Fibroblast of lung (primary cell): Measurements from ENCODE around the gene CLIP1. TPM values are rescaled to one million over a fixed set of nuclear protein-coding genes. Genes with fewer than 3 reads are reported as not detected.

Experiments used
- DNase-seq, 2 donors: peaks; one replicate each; pipeline versions ENCODE4 v3.0.0 to v3.0.0-alpha.2; 2010; ENCODE audit warnings: low read depth in 2 of 2
- H2AFZ ChIP-seq: 2 replicates; pipeline ENCODE4 v1.5.1; 2012; ENCODE audit warnings: low read length, control low read depth, inconsistent platforms
- H3K27ac ChIP-seq: 2 replicates; pipeline ENCODE4 v1.5.1; 2011; ENCODE audit warnings: low read length, control low read depth; ENCODE audit not compliant: insufficient read depth
- H3K27me3 ChIP-seq: 2 replicates; pipeline ENCODE4 v1.5.1; 2011; ENCODE audit warnings: mild to moderate bottlenecking, low read length; ENCODE audit not compliant: control insufficient read depth, insufficient read depth
- H3K36me3 ChIP-seq: 2 replicates; pipeline ENCODE4 v1.5.1; 2011; ENCODE audit warnings: low read length; ENCODE audit not compliant: control insufficient read depth, insufficient read depth
- H3K4me1 ChIP-seq: 2 replicates; pipeline ENCODE4 v1.5.1; 2011; ENCODE audit warnings: low read length; ENCODE audit not compliant: control insufficient read depth, insufficient read depth; ENCODE audit errors: extremely low read depth
- H3K4me2 ChIP-seq: 2 replicates; pipeline ENCODE4 v1.5.1; 2011; ENCODE audit warnings: low read length, control low read depth; ENCODE audit not compliant: insufficient read depth; ENCODE audit errors: extremely low read depth
- H3K4me3 ChIP-seq, 4 experiments: fragments of 200-600 bp in 1 of 4; sonication (generic) in 1 of 4; replicated peaks in 1 of 4; 2 replicates each; pipeline ENCODE4 v1.5.1; 2011 to 2016; ENCODE audit warnings: low read length in 4 of 4, low read depth in 3 of 4, mild to moderate bottlenecking in 3 of 4, control low read depth in 2 of 4, inconsistent platforms in 1 of 4, mixed read lengths in 1 of 4; ENCODE audit not compliant: insufficient read depth in 1 of 4; ENCODE audit errors: control extremely low read depth in 1 of 4
- H3K79me2 ChIP-seq: 2 replicates; pipeline ENCODE4 v1.5.1; 2012; ENCODE audit warnings: mild to moderate bottlenecking, low read length, inconsistent platforms; ENCODE audit not compliant: control insufficient read depth, insufficient read depth
- H3K9ac ChIP-seq: 2 replicates; pipeline ENCODE4 v1.5.1; 2011; ENCODE audit warnings: mild to moderate bottlenecking, low read length, control low read depth; ENCODE audit not compliant: insufficient read depth
- H3K9me3 ChIP-seq: 2 replicates; pipeline ENCODE4 v1.5.1; 2012; ENCODE audit warnings: low read depth, low read length; ENCODE audit not compliant: control insufficient read depth, insufficient read depth
- H4K20me1 ChIP-seq: 2 replicates; pipeline ENCODE4 v1.5.1; 2011; ENCODE audit warnings: low read length; ENCODE audit not compliant: control insufficient read depth, insufficient read depth; ENCODE audit errors: extremely low read depth
- CTCF ChIP-seq, 2 donors: IDR thresholded peaks in 1 of 2; conservative IDR thresholded peaks in 1 of 2; 1 replicate in 1 of 2; 2 replicates in 1 of 2; pipeline ENCODE4 v1.5.1; 2011 to 2012; ENCODE audit warnings: low read length in 2 of 2, control low read depth in 1 of 2, inconsistent platforms in 1 of 2, low read depth in 1 of 2, mild to moderate bottlenecking in 1 of 2
- EZH2 ChIP-seq: IDR thresholded peaks from 2 replicates; pipeline ENCODE4 v1.5.1; 2012; ENCODE audit warnings: low read length, control low read depth, mild to moderate bottlenecking; ENCODE audit errors: missing control alignments
- polyA plus RNA-seq, 2 donors: library from polyadenylated mRNA; depleted of rRNA in 1 of 2; stranded (reverse) in 1 of 2; unstranded in 1 of 2; fragments of >200 nt; gene quantifications; 2 replicates each; pipeline ENCODE4 v1.2.1, GENCODE V29; 2011 to 2012; ENCODE audit warnings: missing spikeins in 1 of 2
- total RNA-seq: library from RNA; depleted of rRNA; stranded (reverse); fragments of >200 nt; gene quantifications from 2 replicates; pipeline ENCODE4 v1.2.1, GENCODE V29; 2014

CLIP1 gene
- total and polyA plus RNA-seq, 2 donors (not counting 1 experiment from before 2014, with no cell fraction given) = 75.5 to 147 TPM

DNA sequence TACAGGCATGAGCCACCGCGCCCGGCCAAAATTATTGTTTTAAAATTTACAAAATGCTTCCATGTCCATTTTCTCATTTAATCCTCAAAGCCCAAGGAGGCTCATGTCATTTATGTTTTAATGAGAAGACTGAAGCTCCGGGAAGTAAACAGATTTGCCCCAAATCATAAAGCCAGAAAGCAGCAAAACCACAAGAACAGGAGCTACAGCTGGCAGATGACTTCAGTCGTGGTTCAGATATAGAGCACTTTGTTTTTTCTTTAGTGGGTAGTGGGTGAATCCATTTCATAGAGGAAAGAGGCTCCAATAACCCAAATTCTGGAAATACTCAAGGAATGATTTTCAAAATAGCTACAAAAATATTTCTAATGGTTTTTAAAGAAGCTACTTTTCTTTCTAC is 110.8 kb downstream of the CLIP1 start:
- Histone ChIP-seq H3K27ac (no peak overlapping the region), H3K9me3 (no peaks in the 10 kb centered on the region), H3K4me1 (peaks cover 11% of the 10 kb centered on the region), H3K4me3 (no peak overlapping the region), H2AFZ (no peak overlapping the region), H4K20me1 (no peaks in the 10 kb centered on the region), H3K27me3 (no peaks in the 10 kb centered on the region), H3K9ac (no peak overlapping the region), H3K79me2 (no peaks in the 10 kb centered on the region), H3K4me2 (no peak overlapping the region), H3K36me3 (peaks cover 6% of the 10 kb centered on the region)
- TF ChIP-seq CTCF (conservative IDR thresholded peaks at IDR 0.05 in 1 of 2, IDR thresholded peaks at IDR 0.05 in 1 of 2; ENCODE audit: low read depth in 1 of 2, low read length in 2 of 2) = no peak
- no peak for TF ChIP-seq EZH2
- no peak for DNase-seq

- H3K27ac ChIP-seq = no peak overlapping the region
- TF ChIP-seq CTCF (conservative IDR thresholded peaks at IDR 0.05 in 1 of 2, IDR thresholded peaks at IDR 0.05 in 1 of 2; ENCODE audit: low read depth in 1 of 2, low read length in 2 of 2) = no peak
- no peak for TF ChIP-seq EZH2
- no peak for DNase-seq
These were observed 111.7 kb downstream of the CLIP1 start for GRCh38 chr12:122310626-122311333.

GRCh38 chr12:122309564-122310121 is 112.8 kb downstream of the CLIP1 start:
- peaks cover 11% of the 10 kb centered on the region for H3K4me1 ChIP-seq
- H2AFZ ChIP-seq = no peak overlapping the region
- no peaks in the 10 kb centered on the region for H4K20me1 ChIP-seq
- peaks cover 4% of the 10 kb centered on the region for H3K36me3 ChIP-seq
- no peak overlapping the region for H3K4me2 ChIP-seq
- no peaks in the 10 kb centered on the region for H3K9me3 ChIP-seq
- no peak for TF ChIP-seq EZH2
- TF ChIP-seq CTCF (conservative IDR thresholded peaks at IDR 0.05 in 1 of 2, IDR thresholded peaks at IDR 0.05 in 1 of 2; ENCODE audit: low read depth in 1 of 2, low read length in 2 of 2) = no peak
- H3K9ac ChIP-seq = no peak overlapping the region
- H3K27me3 ChIP-seq = no peaks in the 10 kb centered on the region
- no peak overlapping the region for H3K4me3 ChIP-seq
- no peaks in the 10 kb centered on the region for H3K79me2 ChIP-seq
- no peak overlapping the region for H3K27ac ChIP-seq
- DNase-seq = no peak

More at GRCh38 chr12:122310626-122311333, 111.7 kb downstream of the CLIP1 start:
- Histone ChIP-seq H3K27me3 (no peaks in the 10 kb centered on the region), H4K20me1 (no peaks in the 10 kb centered on the region), H3K4me2 (no peak overlapping the region), H3K79me2 (no peaks in the 10 kb centered on the region), H3K4me1 (peaks cover 11% of the 10 kb centered on the region), H2AFZ (no peak overlapping the region), H3K9me3 (no peaks in the 10 kb centered on the region), H3K9ac (no peak overlapping the region), H3K4me3 (no peak overlapping the region), H3K36me3 (peaks cover 2% of the 10 kb centered on the region)
